GM12878 (cell line): ENCODE data around the gene RHBDD1. TPM values are rescaled to one million over a fixed set of nuclear protein-coding genes. Genes with fewer than 3 reads are reported as not detected.

ENCODE experiments used
- CBFB ChIP-seq: IDR thresholded peaks from 2 replicates; pipeline ENCODE4 v1.6.1; 2016; ENCODE audit warnings: antibody characterized with exemption, low read depth
- CBX5 ChIP-seq: sonication (generic); IDR thresholded peaks from 2 replicates; pipeline ENCODE4 v1.6.1; 2016; ENCODE audit warnings: low read depth, moderate library complexity, mild to moderate bottlenecking, inconsistent platforms
- E2F8 ChIP-seq: fragments of 450-650 bp; IDR thresholded peaks from 2 replicates; pipeline ENCODE4 v1.6.1; 2018; ENCODE audit warnings: mild to moderate bottlenecking, low read depth, moderate library complexity; ENCODE audit not compliant: partially characterized antibody
- EED ChIP-seq: sonication (generic); IDR thresholded peaks from 2 replicates; pipeline ENCODE4 v1.6.1; 2016; ENCODE audit warnings: antibody characterized with exemption, low read depth
- ETV6 ChIP-seq, 2 experiments: fragments of 450-650 bp in 1 of 2; IDR thresholded peaks in 1 of 2; conservative IDR thresholded peaks in 1 of 2; 2 replicates each; pipeline ENCODE4 v1.6.1; 2014; ENCODE audit warnings: antibody characterized with exemption in 1 of 2, borderline replicate concordance in 1 of 2, low read depth in 1 of 2, mild to moderate bottlenecking in 1 of 2, moderate library complexity in 1 of 2
- GATAD2B ChIP-seq: fragments of 450-650 bp; conservative IDR thresholded peaks from 2 replicates; pipeline ENCODE4 v1.6.1; 2017; ENCODE audit warnings: low read depth, mild to moderate bottlenecking, moderate library complexity
- HCFC1 ChIP-seq: fragments of 150-350 bp; IDR thresholded peaks from 2 replicates; pipeline ENCODE4 v1.6.1; 2014; ENCODE audit warnings: low read length
- KLF5 ChIP-seq: fragments of 450-650 bp; IDR thresholded peaks from 2 replicates; pipeline ENCODE4 v1.6.1; 2014; ENCODE audit warnings: mild to moderate bottlenecking; ENCODE audit not compliant: partially characterized antibody
- MTA3 ChIP-seq: IDR thresholded peaks from 2 replicates; pipeline ENCODE4 v1.6.1; 2012; ENCODE audit warnings: low read length, inconsistent platforms, borderline replicate concordance
- MYC ChIP-seq: IDR thresholded peaks from 2 replicates; pipeline ENCODE4 v1.6.1; 2011; ENCODE audit warnings: mild to moderate bottlenecking, low read length, moderate library complexity, inconsistent platforms; ENCODE audit not compliant: insufficient read depth, insufficient replicate concordance, insufficient read length, severe bottlenecking
- NFYA ChIP-seq: IDR thresholded peaks from 2 replicates; pipeline ENCODE4 v1.6.1; 2011; ENCODE audit warnings: low read depth, mild to moderate bottlenecking, low read length, improper control_type of control experiment, borderline replicate concordance
- PAX8 ChIP-seq: fragments of 450-650 bp; IDR thresholded peaks from 2 replicates; pipeline ENCODE4 v1.6.1; 2017; ENCODE audit warnings: mild to moderate bottlenecking, moderate library complexity
- RB1 ChIP-seq: fragments of 450-650 bp; formaldehyde crosslinking; IDR thresholded peaks from 2 replicates; pipeline ENCODE4 v1.6.1; 2017; ENCODE audit warnings: mild to moderate bottlenecking, borderline replicate concordance
- RBBP5 ChIP-seq: fragments of 200-600 bp; sonication (generic); conservative IDR thresholded peaks from 2 replicates; pipeline ENCODE4 v1.6.1; 2016
- SREBF2 ChIP-seq: IDR thresholded peaks from 2 replicates; pipeline ENCODE4 v1.6.1; 2012; ENCODE audit warnings: mild to moderate bottlenecking, low read length
- STAT1 ChIP-seq: fragments of 450-650 bp; conservative IDR thresholded peaks from 2 replicates; pipeline ENCODE4 v1.6.1; 2014; ENCODE audit warnings: antibody characterized with exemption, mild to moderate bottlenecking
- TARDBP ChIP-seq: IDR thresholded peaks from 2 replicates; pipeline ENCODE4 v1.6.1; 2016; ENCODE audit warnings: borderline replicate concordance
- TCF12 ChIP-seq: IDR thresholded peaks from 2 replicates; pipeline ENCODE4 v1.6.1; 2011; ENCODE audit warnings: low read depth, mild to moderate bottlenecking, low read length
- ZNF24 ChIP-seq: fragments of 450-650 bp; IDR thresholded peaks from 2 replicates; pipeline ENCODE4 v1.6.1; 2017; ENCODE audit warnings: antibody characterized with exemption, mild to moderate bottlenecking
- polyA plus RNA-seq, 11 experiments: library from polyadenylated mRNA; depleted of rRNA in 4 of 11; unstranded in 6 of 11; stranded (reverse) in 5 of 11; fragments of >200 nt; fragmentation: Nextera tagmentation in 4 of 11; fragmentation: Illumina TruSeq in 1 of 11; extraction: Ambion mirVana in 4 of 11; extraction: Trizol in 1 of 11; gene quantifications; 1 replicate in 1 of 11; 2 replicates in 10 of 11; pipeline versions ENCODE4 v1.2.1 to v1.2.3, GENCODE V29; 2011 to 2016; ENCODE audit warnings: inconsistent platforms in 2 of 11, missing spikeins in 2 of 11, low read depth in 1 of 11
- total RNA-seq, 4 experiments: library from RNA; depleted of rRNA in 3 of 4; stranded (reverse); fragments of >200 nt in 3 of 4; fragmentation: Illumina TruSeq in 1 of 4; extraction: Trizol in 1 of 4; gene quantifications; 2 replicates each; pipeline versions ENCODE4 v1.2.1 to v1.2.3, GENCODE V29; 2013 to 2021
- TF ChIP-seq, protein P1 (sequence below): fragments of 450-650 bp; formaldehyde crosslinking; IDR thresholded peaks from 2 replicates; pipeline ENCODE4 v1.5.0; 2022; ENCODE audit warnings: mild to moderate bottlenecking, missing genetic modification characterization
- TF ChIP-seq, protein P2 (sequence below): fragments of 450-650 bp; IDR thresholded peaks from 2 replicates; pipeline ENCODE4 v1.6.1; 2017; ENCODE audit warnings: mild to moderate bottlenecking, moderate library complexity

RHBDD1 gene
- total and polyA plus RNA-seq, 10 of the 15 experiments (the other 5 are each of a cell fraction or from before 2014, with no cell fraction given), result 7.1 to 36.4 (median 14.7) TPM

DNA sequence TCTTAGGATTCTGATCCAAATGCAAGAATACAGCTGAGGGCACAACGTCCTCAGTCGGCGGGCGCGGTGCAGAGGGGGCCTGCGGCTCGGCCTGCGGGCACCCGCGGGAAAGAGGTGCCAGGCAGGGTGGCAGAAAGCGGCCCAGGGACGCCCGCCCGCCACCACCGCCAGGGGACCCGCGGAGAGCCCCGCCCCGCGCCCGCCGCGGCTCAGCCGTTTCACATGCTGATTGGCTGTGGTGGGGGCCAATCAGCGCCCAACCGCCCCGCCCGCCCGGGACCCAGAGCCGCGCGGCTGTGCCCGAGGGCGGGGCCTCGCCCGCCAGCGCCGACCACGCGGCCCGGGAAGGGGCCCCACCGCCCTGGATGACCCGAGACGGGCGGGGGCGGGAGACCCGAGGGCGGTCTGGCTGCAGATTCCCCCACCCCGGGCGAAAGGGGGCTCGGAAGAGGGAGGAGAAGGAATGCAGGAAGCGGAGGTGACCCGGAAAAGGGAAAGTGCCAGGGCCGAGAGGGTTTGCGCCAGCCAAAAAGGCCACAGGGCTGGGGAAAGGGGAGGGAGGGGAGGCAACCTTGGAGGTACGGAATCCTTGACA is 44.3 kb upstream of the RHBDD1 start (continued):
- TF ChIP-seq E2F8, result no peak
- TF ChIP-seq PAX8, result no peak
- TF ChIP-seq MTA3, result no peak
- 0 out of 2 replicates have a peak, but pooled peaks have one; percentile 65 for TF ChIP-seq RB1
- no peak for TF ChIP-seq NFYA
- peak; percentile 90 for TF ChIP-seq GATAD2B
- no peak; a peak in 1 of 4 replicates for TF ChIP-seq ETV6 (conservative IDR thresholded peaks at IDR 0.05 in 1 of 2, IDR thresholded peaks at IDR 0.05 in 1 of 2; ENCODE audit: borderline replicate concordance in 1 of 2, low read depth in 1 of 2)
- TF ChIP-seq SREBF2, result no peak
- TF ChIP-seq TARDBP, result no peak
- no peak for TF ChIP-seq HCFC1
- TF ChIP-seq, protein P1, sequence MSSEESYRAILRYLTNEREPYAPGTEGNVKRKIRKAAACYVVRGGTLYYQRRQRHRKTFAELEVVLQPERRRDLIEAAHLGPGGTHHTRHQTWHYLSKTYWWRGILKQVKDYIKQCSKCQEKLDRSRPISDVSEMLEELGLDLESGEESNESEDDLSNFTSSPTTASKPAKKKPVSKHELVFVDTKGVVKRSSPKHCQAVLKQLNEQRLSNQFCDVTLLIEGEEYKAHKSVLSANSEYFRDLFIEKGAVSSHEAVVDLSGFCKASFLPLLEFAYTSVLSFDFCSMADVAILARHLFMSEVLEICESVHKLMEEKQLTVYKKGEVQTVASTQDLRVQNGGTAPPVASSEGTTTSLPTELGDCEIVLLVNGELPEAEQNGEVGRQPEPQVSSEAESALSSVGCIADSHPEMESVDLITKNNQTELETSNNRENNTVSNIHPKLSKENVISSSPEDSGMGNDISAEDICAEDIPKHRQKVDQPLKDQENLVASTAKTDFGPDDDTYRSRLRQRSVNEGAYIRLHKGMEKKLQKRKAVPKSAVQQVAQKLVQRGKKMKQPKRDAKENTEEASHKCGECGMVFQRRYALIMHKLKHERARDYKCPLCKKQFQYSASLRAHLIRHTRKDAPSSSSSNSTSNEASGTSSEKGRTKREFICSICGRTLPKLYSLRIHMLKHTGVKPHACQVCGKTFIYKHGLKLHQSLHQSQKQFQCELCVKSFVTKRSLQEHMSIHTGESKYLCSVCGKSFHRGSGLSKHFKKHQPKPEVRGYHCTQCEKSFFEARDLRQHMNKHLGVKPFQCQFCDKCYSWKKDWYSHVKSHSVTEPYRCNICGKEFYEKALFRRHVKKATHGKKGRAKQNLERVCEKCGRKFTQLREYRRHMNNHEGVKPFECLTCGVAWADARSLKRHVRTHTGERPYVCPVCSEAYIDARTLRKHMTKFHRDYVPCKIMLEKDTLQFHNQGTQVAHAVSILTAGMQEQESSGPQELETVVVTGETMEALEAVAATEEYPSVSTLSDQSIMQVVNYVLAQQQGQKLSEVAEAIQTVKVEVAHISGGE, result no peak
- TF ChIP-seq MYC, result peak; percentile 61
- TF ChIP-seq STAT1, result 0 out of 2 replicates have a peak, but pooled peaks have one; percentile 25
- no peak for TF ChIP-seq KLF5
- TF ChIP-seq TCF12, result no peak
- TF ChIP-seq ZNF24, result no peak
- TF ChIP-seq, protein P2, sequence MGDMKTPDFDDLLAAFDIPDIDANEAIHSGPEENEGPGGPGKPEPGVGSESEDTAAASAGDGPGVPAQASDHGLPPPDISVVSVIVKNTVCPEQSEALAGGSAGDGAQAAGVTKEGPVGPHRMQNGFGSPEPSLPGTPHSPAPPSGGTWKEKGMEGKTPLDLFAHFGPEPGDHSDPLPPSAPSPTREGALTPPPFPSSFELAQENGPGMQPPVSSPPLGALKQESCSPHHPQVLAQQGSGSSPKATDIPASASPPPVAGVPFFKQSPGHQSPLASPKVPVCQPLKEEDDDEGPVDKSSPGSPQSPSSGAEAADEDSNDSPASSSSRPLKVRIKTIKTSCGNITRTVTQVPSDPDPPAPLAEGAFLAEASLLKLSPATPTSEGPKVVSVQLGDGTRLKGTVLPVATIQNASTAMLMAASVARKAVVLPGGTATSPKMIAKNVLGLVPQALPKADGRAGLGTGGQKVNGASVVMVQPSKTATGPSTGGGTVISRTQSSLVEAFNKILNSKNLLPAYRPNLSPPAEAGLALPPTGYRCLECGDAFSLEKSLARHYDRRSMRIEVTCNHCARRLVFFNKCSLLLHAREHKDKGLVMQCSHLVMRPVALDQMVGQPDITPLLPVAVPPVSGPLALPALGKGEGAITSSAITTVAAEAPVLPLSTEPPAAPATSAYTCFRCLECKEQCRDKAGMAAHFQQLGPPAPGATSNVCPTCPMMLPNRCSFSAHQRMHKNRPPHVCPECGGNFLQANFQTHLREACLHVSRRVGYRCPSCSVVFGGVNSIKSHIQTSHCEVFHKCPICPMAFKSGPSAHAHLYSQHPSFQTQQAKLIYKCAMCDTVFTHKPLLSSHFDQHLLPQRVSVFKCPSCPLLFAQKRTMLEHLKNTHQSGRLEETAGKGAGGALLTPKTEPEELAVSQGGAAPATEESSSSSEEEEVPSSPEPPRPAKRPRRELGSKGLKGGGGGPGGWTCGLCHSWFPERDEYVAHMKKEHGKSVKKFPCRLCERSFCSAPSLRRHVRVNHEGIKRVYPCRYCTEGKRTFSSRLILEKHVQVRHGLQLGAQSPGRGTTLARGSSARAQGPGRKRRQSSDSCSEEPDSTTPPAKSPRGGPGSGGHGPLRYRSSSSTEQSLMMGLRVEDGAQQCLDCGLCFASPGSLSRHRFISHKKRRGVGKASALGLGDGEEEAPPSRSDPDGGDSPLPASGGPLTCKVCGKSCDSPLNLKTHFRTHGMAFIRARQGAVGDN, result peak; percentile 47
- TF ChIP-seq CBFB, result 0 out of 2 replicates have a peak, but pooled peaks have one; percentile 26
- TF ChIP-seq EED, result peak; percentile 67
- no peak for TF ChIP-seq RBBP5
- no peak for TF ChIP-seq CBX5
